HCT116 (cell line): ENCODE results near the gene SYTL2. TPM values are rescaled to one million over a fixed set of nuclear protein-coding genes. Genes with fewer than 3 reads are reported as not detected.

ENCODE experiments used
- ATAC-seq: fragments of 200-7000 bp; cut with Tn5 transposase; 2 replicates; pipeline ENCODE4 v1.9.1; 2020; ENCODE audit warnings: mild to moderate bottlenecking, moderate library complexity
- BruUV-seq: library from RNA; stranded (reverse); fragments of 400-500 nt; replicated peaks from 2 replicates; lab custom pipeline; 2021; lab: Mats Ljungman, UMichigan
- CTCF ChIA-PET: fragments of 300-600 bp; sonication (Branson Sonifier 250); formaldehyde crosslinking; loops from one replicate; lab custom pipeline; 2021; ENCODE audit warnings: antibody characterized with exemption; lab: Charles Lee
- POLR2A ChIA-PET: fragments of 300-600, 350-600 bp; sonication (Branson Sonifier 250); formaldehyde crosslinking; loops from one replicate; lab custom pipeline; 2021; ENCODE audit warnings: antibody characterized with exemption; lab: Charles Lee
- RAD21 ChIA-PET, 2 experiments: fragments of 300-600 bp; sonication (Branson Sonifier 250); formaldehyde crosslinking; loops; one replicate each; lab custom pipeline; 2023; ENCODE audit warnings: low total read pairs in 2 of 2; ENCODE audit not compliant: uncharacterized antibody in 2 of 2, unreplicated experiment in 2 of 2, low non-redundant PET in 1 of 2; lab: Charles Lee
- DNase-seq: peaks from one replicate; pipeline ENCODE4 v3.0.0-alpha.2; 2010; ENCODE audit warnings: low read depth, low spot score
- H2AFZ ChIP-seq: fragments of 200-600 bp; shearing (Covaris generic), sonication (generic); 2 replicates; pipeline ENCODE4 v1.6.1; 2017; ENCODE audit warnings: low read depth, mixed run types, mixed read lengths, antibody characterized with exemption, low read length; ENCODE audit not compliant: poor library complexity, severe bottlenecking
- H3K27ac ChIP-seq: 2 replicates; pipeline ENCODE4 v1.5.1; 2012; ENCODE audit warnings: low read depth, low read length
- H3K27me3 ChIP-seq: fragments of 200-600 bp; sonication (generic); 2 replicates; pipeline ENCODE4 v1.6.1; 2016; ENCODE audit warnings: mixed run types, low read length, mixed read lengths; ENCODE audit not compliant: insufficient read depth
- H3K36me3 ChIP-seq, 2 experiments: fragments of 200-500 bp in 1 of 2; fragments of 200-600 bp in 1 of 2; sonication (Bioruptor generic) in 1 of 2; sonication (generic) in 1 of 2; 2 replicates each; pipeline versions ENCODE4 v1.5.1 to v1.6.1; 2014 to 2016; ENCODE audit warnings: low read length in 2 of 2, inconsistent platforms in 1 of 2, mixed read lengths in 1 of 2, mixed run types in 1 of 2; ENCODE audit not compliant: insufficient read depth in 2 of 2, control insufficient read depth in 1 of 2
- H3K4me1 ChIP-seq, 2 experiments: fragments of 200-600 bp in 1 of 2; sonication (generic) in 1 of 2; 2 replicates each; pipeline versions ENCODE4 v1.5.1 to v1.6.1; 2012 to 2017; ENCODE audit warnings: low read length in 2 of 2, inconsistent platforms in 1 of 2, mild to moderate bottlenecking in 1 of 2, mixed read lengths in 1 of 2, mixed run types in 1 of 2, moderate library complexity in 1 of 2; ENCODE audit not compliant: insufficient read depth in 2 of 2, control insufficient read depth in 1 of 2
- H3K4me2 ChIP-seq: fragments of 200-600 bp; sonication (generic); 2 replicates; pipeline ENCODE4 v1.6.1; 2017; ENCODE audit warnings: mixed run types, low read length, mixed read lengths
- H3K4me3 ChIP-seq, 2 experiments: fragments of 200-600 bp in 1 of 2; sonication (generic) in 1 of 2; replicated peaks in 1 of 2; 2 replicates each; pipeline ENCODE4 v1.5.1; 2011 to 2016; ENCODE audit warnings: low read length in 2 of 2, control low read depth in 1 of 2, low read depth in 1 of 2, mild to moderate bottlenecking in 1 of 2, mixed read lengths in 1 of 2, mixed run types in 1 of 2
- H3K79me2 ChIP-seq: fragments of 200-600 bp; sonication (generic); 2 replicates; pipeline ENCODE4 v1.6.1; 2017; ENCODE audit warnings: mild to moderate bottlenecking, mixed run types, low read length, moderate library complexity, mixed read lengths; ENCODE audit not compliant: insufficient read depth
- H3K9ac ChIP-seq: fragments of 200-600 bp; sonication (generic); 2 replicates; pipeline ENCODE4 v1.6.1; 2016; ENCODE audit warnings: low read length, mixed read lengths
- H3K9me2 ChIP-seq: fragments of 200-600 bp; sonication (generic), shearing (Covaris generic); 2 replicates; pipeline ENCODE4 v1.6.1; 2017; ENCODE audit warnings: mixed run types, mild to moderate bottlenecking, moderate library complexity; ENCODE audit not compliant: insufficient read depth
- H3K9me3 ChIP-seq, 2 experiments: fragments of 200-500 bp in 1 of 2; fragments of 200-600 bp in 1 of 2; sonication (Bioruptor generic) in 1 of 2; sonication (generic) in 1 of 2; 2 replicates each; pipeline ENCODE4 v1.6.1; 2014 to 2017; ENCODE audit warnings: low read length in 2 of 2, mixed read lengths in 2 of 2, inconsistent platforms in 1 of 2, low read depth in 1 of 2, mild to moderate bottlenecking in 1 of 2, mixed run types in 1 of 2, moderate library complexity in 1 of 2; ENCODE audit not compliant: control insufficient read depth in 1 of 2, insufficient read depth in 1 of 2
- H4K20me1 ChIP-seq: fragments of 200-600 bp; sonication (generic), shearing (Covaris generic); 2 replicates; pipeline ENCODE4 v1.6.1; 2017; ENCODE audit warnings: mixed run types, mild to moderate bottlenecking, moderate library complexity; ENCODE audit not compliant: insufficient read depth
- CBX3 ChIP-seq: IDR thresholded peaks from 2 replicates; pipeline ENCODE4 v1.6.1; 2012; ENCODE audit warnings: low read depth
- CEBPB ChIP-seq: IDR thresholded peaks from 2 replicates; pipeline ENCODE4 v1.6.1; 2012; ENCODE audit warnings: low read depth
- POLR2A ChIP-seq: IDR thresholded peaks from 2 replicates; pipeline ENCODE4 v1.7.0; 2011; ENCODE audit warnings: borderline replicate concordance; ENCODE audit not compliant: insufficient read depth, insufficient read length; ENCODE audit errors: extremely low read depth
- RAD21 ChIP-seq: IDR thresholded peaks from 2 replicates; pipeline ENCODE4 v1.6.1; 2012; ENCODE audit warnings: low read depth, mild to moderate bottlenecking
- SP1 ChIP-seq: IDR thresholded peaks from 2 replicates; pipeline ENCODE4 v1.6.1; 2012; ENCODE audit warnings: low read depth
- SRF ChIP-seq: IDR thresholded peaks from 2 replicates; pipeline ENCODE4 v1.6.1; 2012; ENCODE audit warnings: low read depth
- YY1 ChIP-seq: IDR thresholded peaks from 2 replicates; pipeline ENCODE4 v1.6.1; 2011; ENCODE audit warnings: low read length, low read depth, moderate library complexity, mild to moderate bottlenecking; ENCODE audit not compliant: insufficient replicate concordance; ENCODE audit errors: extremely low read depth
- intact Hi-C: fragments of 100-400 bp; cut with micrococcal nuclease; formaldehyde crosslinking; loops from 2 replicates; pipeline ENCODE4 v1.10.0; 2022
- total RNA-seq: library from RNA; stranded (reverse); gene quantifications from one replicate; pipeline ENCODE4 v1.2.1, GENCODE V29; 2021; ENCODE audit not compliant: unreplicated experiment
- TF ChIP-seq, protein P1 (sequence below): IDR thresholded peaks from 2 replicates; pipeline ENCODE4 v1.6.1; 2012; ENCODE audit warnings: low read depth
- TF ChIP-seq, protein P2 (sequence below), 3 experiments: fragments of 200-600 bp in 1 of 3; sonication (generic) in 1 of 3; IDR thresholded peaks in 2 of 3; conservative IDR thresholded peaks in 1 of 3; 2 replicates each; pipeline ENCODE4 v1.5.1; 2012 to 2017; ENCODE audit warnings: low read depth in 2 of 3, low read length in 2 of 3, antibody characterized with exemption in 1 of 3, borderline replicate concordance in 1 of 3, control low read depth in 1 of 3, mild to moderate bottlenecking in 1 of 3, mixed read lengths in 1 of 3, mixed run types in 1 of 3, moderate library complexity in 1 of 3; ENCODE audit not compliant: insufficient read depth in 1 of 3
- TF ChIP-seq, protein P3 (sequence below): IDR thresholded peaks from 2 replicates; pipeline ENCODE4 v1.6.1; 2012

The SYTL2 gene
- total RNA-seq, 1 experiment from 2014 or later = 12.6 TPM

DNA sequence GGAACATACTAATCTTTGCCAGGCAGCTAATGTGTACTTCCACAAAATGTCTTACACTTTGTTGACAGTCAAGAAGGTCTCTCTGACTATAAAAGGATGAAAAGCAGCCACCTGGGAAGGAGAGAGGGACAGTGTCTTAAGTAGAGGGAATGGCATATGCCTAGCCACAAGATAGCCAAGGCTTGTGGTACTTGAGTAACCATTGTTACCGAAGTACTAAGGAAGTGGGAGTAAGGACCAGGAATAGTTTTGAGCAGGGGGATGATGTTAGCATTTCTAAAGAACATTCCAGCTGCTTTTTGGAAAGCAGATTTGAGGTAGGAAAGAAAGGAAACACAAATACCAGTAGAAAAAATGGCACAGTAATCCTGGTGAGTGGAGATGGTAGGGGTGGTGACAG lies 159.8 kb downstream of the SYTL2 start:
- DNase-seq (no peak), ATAC-seq (no peak)
- BruUV-seq = no TSS peak
- POLR2A ChIA-PET = interaction anchor here (2.1 kb wide), 1 partner anchor 13 kb away, joined by 9 read pairs; the partner anchor contains the start of gene CREBZF
- Histone ChIP-seq H3K4me2 (no peak overlapping the region), H3K36me3 (peaks cover 0 to 10% of the 10 kb centered on the region in 2 experiments; a peak in 3 of 4 replicates), H3K4me3 (no peak overlapping the region), H3K9me2 (no peaks in the 10 kb centered on the region), H3K27me3 (no peaks in the 10 kb centered on the region), H3K9ac (no peak overlapping the region), H3K27ac (no peak overlapping the region), H3K79me2 (peaks cover 44% of the 10 kb centered on the region), H3K4me1 (peaks cover 4 to 15% of the 10 kb centered on the region in 2 experiments; a peak in 3 of 4 replicates), H3K9me3 (no peaks in the 10 kb centered on the region), H4K20me1 (no peaks in the 10 kb centered on the region), H2AFZ (no peak overlapping the region)
- CTCF ChIA-PET = no interaction called here
- RAD21 ChIA-PET = no interaction called here
- intact Hi-C loops = no loop called here
- TF ChIP-seq, protein P1, sequence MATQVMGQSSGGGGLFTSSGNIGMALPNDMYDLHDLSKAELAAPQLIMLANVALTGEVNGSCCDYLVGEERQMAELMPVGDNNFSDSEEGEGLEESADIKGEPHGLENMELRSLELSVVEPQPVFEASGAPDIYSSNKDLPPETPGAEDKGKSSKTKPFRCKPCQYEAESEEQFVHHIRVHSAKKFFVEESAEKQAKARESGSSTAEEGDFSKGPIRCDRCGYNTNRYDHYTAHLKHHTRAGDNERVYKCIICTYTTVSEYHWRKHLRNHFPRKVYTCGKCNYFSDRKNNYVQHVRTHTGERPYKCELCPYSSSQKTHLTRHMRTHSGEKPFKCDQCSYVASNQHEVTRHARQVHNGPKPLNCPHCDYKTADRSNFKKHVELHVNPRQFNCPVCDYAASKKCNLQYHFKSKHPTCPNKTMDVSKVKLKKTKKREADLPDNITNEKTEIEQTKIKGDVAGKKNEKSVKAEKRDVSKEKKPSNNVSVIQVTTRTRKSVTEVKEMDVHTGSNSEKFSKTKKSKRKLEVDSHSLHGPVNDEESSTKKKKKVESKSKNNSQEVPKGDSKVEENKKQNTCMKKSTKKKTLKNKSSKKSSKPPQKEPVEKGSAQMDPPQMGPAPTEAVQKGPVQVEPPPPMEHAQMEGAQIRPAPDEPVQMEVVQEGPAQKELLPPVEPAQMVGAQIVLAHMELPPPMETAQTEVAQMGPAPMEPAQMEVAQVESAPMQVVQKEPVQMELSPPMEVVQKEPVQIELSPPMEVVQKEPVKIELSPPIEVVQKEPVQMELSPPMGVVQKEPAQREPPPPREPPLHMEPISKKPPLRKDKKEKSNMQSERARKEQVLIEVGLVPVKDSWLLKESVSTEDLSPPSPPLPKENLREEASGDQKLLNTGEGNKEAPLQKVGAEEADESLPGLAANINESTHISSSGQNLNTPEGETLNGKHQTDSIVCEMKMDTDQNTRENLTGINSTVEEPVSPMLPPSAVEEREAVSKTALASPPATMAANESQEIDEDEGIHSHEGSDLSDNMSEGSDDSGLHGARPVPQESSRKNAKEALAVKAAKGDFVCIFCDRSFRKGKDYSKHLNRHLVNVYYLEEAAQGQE = no peak
- TF ChIP-seq CEBPB (no peak), POLR2A (no peak), SP1 (no peak), RAD21 (no peak), CBX3 (no peak), SRF (no peak), YY1 (no peak)
- TF ChIP-seq, protein P2, sequence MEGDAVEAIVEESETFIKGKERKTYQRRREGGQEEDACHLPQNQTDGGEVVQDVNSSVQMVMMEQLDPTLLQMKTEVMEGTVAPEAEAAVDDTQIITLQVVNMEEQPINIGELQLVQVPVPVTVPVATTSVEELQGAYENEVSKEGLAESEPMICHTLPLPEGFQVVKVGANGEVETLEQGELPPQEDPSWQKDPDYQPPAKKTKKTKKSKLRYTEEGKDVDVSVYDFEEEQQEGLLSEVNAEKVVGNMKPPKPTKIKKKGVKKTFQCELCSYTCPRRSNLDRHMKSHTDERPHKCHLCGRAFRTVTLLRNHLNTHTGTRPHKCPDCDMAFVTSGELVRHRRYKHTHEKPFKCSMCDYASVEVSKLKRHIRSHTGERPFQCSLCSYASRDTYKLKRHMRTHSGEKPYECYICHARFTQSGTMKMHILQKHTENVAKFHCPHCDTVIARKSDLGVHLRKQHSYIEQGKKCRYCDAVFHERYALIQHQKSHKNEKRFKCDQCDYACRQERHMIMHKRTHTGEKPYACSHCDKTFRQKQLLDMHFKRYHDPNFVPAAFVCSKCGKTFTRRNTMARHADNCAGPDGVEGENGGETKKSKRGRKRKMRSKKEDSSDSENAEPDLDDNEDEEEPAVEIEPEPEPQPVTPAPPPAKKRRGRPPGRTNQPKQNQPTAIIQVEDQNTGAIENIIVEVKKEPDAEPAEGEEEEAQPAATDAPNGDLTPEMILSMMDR (IDR thresholded peaks at IDR 0.05 in 2 of 3, conservative IDR thresholded peaks at IDR 0.05 in 1 of 3; ENCODE audit: borderline replicate concordance in 1 of 3, insufficient read depth in 1 of 3, low read depth in 2 of 3, low read length in 2 of 3) = no peak
- TF ChIP-seq, protein P3, sequence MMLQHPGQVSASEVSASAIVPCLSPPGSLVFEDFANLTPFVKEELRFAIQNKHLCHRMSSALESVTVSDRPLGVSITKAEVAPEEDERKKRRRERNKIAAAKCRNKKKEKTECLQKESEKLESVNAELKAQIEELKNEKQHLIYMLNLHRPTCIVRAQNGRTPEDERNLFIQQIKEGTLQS = no peak
